RWPE2 (cell line): Measurements from ENCODE around the gene TMED7.
"Not testable (repeated sequence)": the region's sequence is repeated elsewhere in the genome, so short reads cannot be mapped to it uniquely, and the experiment has no call there.

Experiments
- ATAC-seq: fragments of 200-7000 bp; cut with Tn5 transposase; 3 replicates; pipeline ENCODE4 v1.9.1; 2021; ENCODE audit warnings: low read depth
- DNase-seq: peaks from one replicate; pipeline ENCODE4 v3.0.0-alpha.2; 2020; ENCODE audit warnings: low spot score
- H3K27ac ChIP-seq: fragments of 450-650 bp; 2 replicates; pipeline ENCODE4 v1.5.1; 2017; ENCODE audit warnings: mild to moderate bottlenecking; ENCODE audit not compliant: poor library complexity, severe bottlenecking
- H3K27me3 ChIP-seq: fragments of 250-450 bp; sonication (Bioruptor Pico); 2 replicates; pipeline ENCODE4 v1.5.1; 2021; ENCODE audit warnings: mild to moderate bottlenecking, moderate library complexity; ENCODE audit not compliant: insufficient read depth, poor library complexity, severe bottlenecking
- H3K36me3 ChIP-seq: fragments of 250-450 bp; sonication (Bioruptor Pico); 2 replicates; pipeline ENCODE4 v1.5.1; 2020; ENCODE audit warnings: low read depth, mild to moderate bottlenecking, moderate library complexity
- H3K4me1 ChIP-seq: fragments of 250-450 bp; sonication (Bioruptor Pico); 2 replicates; pipeline ENCODE4 v1.5.1; 2021; ENCODE audit warnings: mild to moderate bottlenecking, moderate library complexity; ENCODE audit not compliant: insufficient read depth, poor library complexity, severe bottlenecking
- H3K4me3 ChIP-seq: fragments of 250-450 bp; sonication (Bioruptor Pico); 2 replicates; pipeline ENCODE4 v1.5.1; 2021; ENCODE audit warnings: mild to moderate bottlenecking, moderate library complexity; ENCODE audit not compliant: severe bottlenecking
- H3K9me3 ChIP-seq: fragments of 250-450 bp; sonication (Bioruptor Pico); 2 replicates; pipeline ENCODE4 v1.5.1; 2021; ENCODE audit warnings: mild to moderate bottlenecking, moderate library complexity; ENCODE audit not compliant: severe bottlenecking
- CTCF ChIP-seq: fragments of 450-650 bp; IDR thresholded peaks from one replicate; pipeline ENCODE4 v1.5.1; 2017; ENCODE audit warnings: mild to moderate bottlenecking, moderate library complexity; ENCODE audit not compliant: poor library complexity, severe bottlenecking

The TMED7 gene

GRCh38 chr5:115655994-115656393, 30.2 kb upstream of the TMED7 start:
- peaks cover 10% of the 10 kb centered on the region for H3K4me1 ChIP-seq
- no peak for TF ChIP-seq CTCF
- peaks cover 2% of the 10 kb centered on the region for H3K9me3 ChIP-seq
- H3K4me3 ChIP-seq = no peak overlapping the region
- H3K36me3 ChIP-seq = no peaks in the 10 kb centered on the region
- H3K27me3 ChIP-seq = peaks cover under 1% of the 10 kb centered on the region
- DNase-seq = no peak
- no peak for ATAC-seq
- no peak overlapping the region for H3K27ac ChIP-seq

- no peak for TF ChIP-seq CTCF
- H3K27me3 ChIP-seq = no peaks in the 10 kb centered on the region
- no peak for DNase-seq
Observed at GRCh38 chr5:115649541-115649940, 23.7 kb upstream of the TMED7 start.

GRCh38 chr5:115648056-115648455, 22.2 kb upstream of the TMED7 start:
- ATAC-seq = no peak
- no peaks in the 10 kb centered on the region for H3K9me3 ChIP-seq

More at GRCh38 chr5:115649541-115649940, 23.7 kb upstream of the TMED7 start:
- H3K9me3 ChIP-seq = no peaks in the 10 kb centered on the region
- H3K4me1 ChIP-seq = peaks cover 4% of the 10 kb centered on the region
- H3K4me3 ChIP-seq = no peak overlapping the region
- no peak overlapping the region for H3K27ac ChIP-seq
- no peak for ATAC-seq
- no peaks in the 10 kb centered on the region for H3K36me3 ChIP-seq

GRCh38 chr5:115645386-115645785, 19.6 kb upstream of the TMED7 start:
- DNase-seq, ATAC-seq, H3K9me3 ChIP-seq: not testable (repeated sequence)

More at GRCh38 chr5:115648056-115648455, 22.2 kb upstream of the TMED7 start:
- H3K27me3 ChIP-seq = no peaks in the 10 kb centered on the region
- TF ChIP-seq CTCF = no peak
- no peaks in the 10 kb centered on the region for H3K36me3 ChIP-seq
- no peak for DNase-seq
- peaks cover 4% of the 10 kb centered on the region for H3K4me1 ChIP-seq
- no peak overlapping the region for H3K4me3 ChIP-seq
- no peak overlapping the region for H3K27ac ChIP-seq

GRCh38 chr5:115644046-115644445, 18.2 kb upstream of the TMED7 start:
- TF ChIP-seq CTCF = no peak
- Histone ChIP-seq H3K27ac (no peak overlapping the region), H3K9me3 (no peaks in the 10 kb centered on the region), H3K4me1 (no peaks in the 10 kb centered on the region), H3K4me3 (no peak overlapping the region), H3K27me3 (no peaks in the 10 kb centered on the region), H3K36me3 (no peaks in the 10 kb centered on the region)
- DNase-seq (no peak), ATAC-seq (no peak)

More at GRCh38 chr5:115645386-115645785, 19.6 kb upstream of the TMED7 start:
- H3K36me3 ChIP-seq, H3K27me3 ChIP-seq, H3K4me1 ChIP-seq, H3K27ac ChIP-seq, H3K4me3 ChIP-seq: not testable (repeated sequence)
